ENCODE data around the gene LARP1B.
A peak's percentile ranks its signal among the peaks of the same experiment; 100 is the strongest.
"Not testable (repeated sequence)": the region's sequence is repeated elsewhere in the genome, so short reads cannot be mapped to it uniquely, and the experiment has no call there.

The LARP1B gene

GRCh38 chr4:128134925-128135324, 73.8 kb downstream of the LARP1B start:
- no peak for DNase-seq (ENCODE audit: low read depth in 1 of 2, low spot score in 1 of 2)

- no peak for DNase-seq (ENCODE audit: low read depth in 1 of 2, low spot score in 1 of 2)
Measured at GRCh38 chr4:128135391-128135790, 74.3 kb downstream of the LARP1B start.

GRCh38 chr4:128141866-128142265, 80.8 kb downstream of the LARP1B start:
- DNase-seq (ENCODE audit: low read depth in 1 of 2, low spot score in 1 of 2) = no peak

- DNase-seq (ENCODE audit: low read depth in 1 of 2, low spot score in 1 of 2) = no peak
Measured at GRCh38 chr4:128145727-128146126, 84.6 kb downstream of the LARP1B start.

GRCh38 chr4:128153800-128154199, 92.7 kb downstream of the LARP1B start:
- no peak for DNase-seq (ENCODE audit: low read depth in 1 of 2, low spot score in 1 of 2)

GRCh38 chr4:128155231-128155855, 94.2 kb downstream of the LARP1B start:
- DNase-seq (ENCODE audit: low read depth in 1 of 2, low spot score in 1 of 2) = no peak

- DNase-seq (ENCODE audit: low read depth in 1 of 2, low spot score in 1 of 2) = no peak
Measured at GRCh38 chr4:128155874-128156456, 94.9 kb downstream of the LARP1B start.

- DNase-seq (ENCODE audit: low read depth in 1 of 2, low spot score in 1 of 2) = not testable (repeated sequence)
Measured at GRCh38 chr4:128156472-128156871, 95.4 kb downstream of the LARP1B start.

- no peak for DNase-seq (ENCODE audit: low read depth in 1 of 2, low spot score in 1 of 2)
Measured at GRCh38 chr4:128158894-128159293, 97.8 kb downstream of the LARP1B start.

- no peak for DNase-seq (ENCODE audit: low read depth in 1 of 2, low spot score in 1 of 2)
Measured at GRCh38 chr4:128159967-128160366, 98.9 kb downstream of the LARP1B start.

GRCh38 chr4:128161138-128161537, 100.0 kb downstream of the LARP1B start:
- DNase-seq (ENCODE audit: low read depth in 1 of 2, low spot score in 1 of 2) = no peak

GRCh38 chr4:128162434-128162833, 101.3 kb downstream of the LARP1B start:
- no peak for DNase-seq (ENCODE audit: low read depth in 1 of 2, low spot score in 1 of 2)

GRCh38 chr4:128163177-128164117, 102.3 kb downstream of the LARP1B start:
- no peak for DNase-seq (ENCODE audit: low read depth in 1 of 2, low spot score in 1 of 2)

GRCh38 chr4:128166982-128167381, 105.9 kb downstream of the LARP1B start:
- no peak for DNase-seq (ENCODE audit: low read depth in 1 of 2, low spot score in 1 of 2)

- no peak for DNase-seq (ENCODE audit: low read depth in 1 of 2, low spot score in 1 of 2)
Measured at GRCh38 chr4:128168701-128169100, 107.6 kb downstream of the LARP1B start.

- no peak for DNase-seq (ENCODE audit: low read depth in 1 of 2, low spot score in 1 of 2)
Measured at GRCh38 chr4:128169245-128169644, 108.1 kb downstream of the LARP1B start.

- DNase-seq (ENCODE audit: low read depth in 1 of 2, low spot score in 1 of 2) = no peak
Measured at GRCh38 chr4:128176643-128177042, 115.5 kb downstream of the LARP1B start.

GRCh38 chr4:128177498-128177897, 116.4 kb downstream of the LARP1B start:
- no peak for DNase-seq (ENCODE audit: low read depth in 1 of 2, low spot score in 1 of 2)

- no peak for DNase-seq (ENCODE audit: low read depth in 1 of 2, low spot score in 1 of 2)
Measured at GRCh38 chr4:128186623-128187022, 125.5 kb downstream of the LARP1B start.

- DNase-seq (ENCODE audit: low read depth in 1 of 2, low spot score in 1 of 2) = peak; percentile 41 to 48
Measured at GRCh38 chr4:128191115-128191781, 130.1 kb downstream of the LARP1B start.

All from activated CD4-positive, alpha-beta T cell treated with anti-CD3 and anti-CD28 coated beads, Interleukin-2, amount 50 U/mL, for 24 hours (primary cell).